GM18511 (cell line): Measurements from ENCODE around the gene CNGB1.
"Not testable (repeated sequence)": the region's sequence is repeated elsewhere in the genome, so short reads cannot be mapped to it uniquely, and the experiment has no call there.

Experiments
- ATAC-seq: cut with Tn5 transposase; IDR thresholded peaks from one replicate; pipeline ENCODE4 v1.9.1; 2021; ENCODE audit warnings: mild to moderate bottlenecking, moderate library complexity; ENCODE audit not compliant: unreplicated experiment

The CNGB1 gene

DNA sequence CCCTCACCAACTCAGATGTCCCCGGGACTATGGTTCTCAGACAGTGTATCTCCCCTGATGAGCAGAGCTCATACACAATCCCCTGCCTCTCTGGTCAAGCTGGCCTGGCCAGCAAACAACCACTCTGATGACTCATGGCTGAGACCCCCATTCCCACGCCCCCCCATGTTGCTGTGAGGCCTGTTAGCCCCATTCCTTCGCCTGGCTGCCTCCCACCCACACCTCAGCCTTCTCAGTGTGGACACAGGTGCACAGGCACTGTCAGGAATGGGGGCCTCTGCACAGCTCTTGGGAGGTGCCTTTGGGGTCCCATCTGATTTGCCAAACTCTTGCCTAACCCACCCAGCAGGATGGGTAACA is 80.2 kb downstream of the CNGB1 start:
- ATAC-seq, result no peak

DNA sequence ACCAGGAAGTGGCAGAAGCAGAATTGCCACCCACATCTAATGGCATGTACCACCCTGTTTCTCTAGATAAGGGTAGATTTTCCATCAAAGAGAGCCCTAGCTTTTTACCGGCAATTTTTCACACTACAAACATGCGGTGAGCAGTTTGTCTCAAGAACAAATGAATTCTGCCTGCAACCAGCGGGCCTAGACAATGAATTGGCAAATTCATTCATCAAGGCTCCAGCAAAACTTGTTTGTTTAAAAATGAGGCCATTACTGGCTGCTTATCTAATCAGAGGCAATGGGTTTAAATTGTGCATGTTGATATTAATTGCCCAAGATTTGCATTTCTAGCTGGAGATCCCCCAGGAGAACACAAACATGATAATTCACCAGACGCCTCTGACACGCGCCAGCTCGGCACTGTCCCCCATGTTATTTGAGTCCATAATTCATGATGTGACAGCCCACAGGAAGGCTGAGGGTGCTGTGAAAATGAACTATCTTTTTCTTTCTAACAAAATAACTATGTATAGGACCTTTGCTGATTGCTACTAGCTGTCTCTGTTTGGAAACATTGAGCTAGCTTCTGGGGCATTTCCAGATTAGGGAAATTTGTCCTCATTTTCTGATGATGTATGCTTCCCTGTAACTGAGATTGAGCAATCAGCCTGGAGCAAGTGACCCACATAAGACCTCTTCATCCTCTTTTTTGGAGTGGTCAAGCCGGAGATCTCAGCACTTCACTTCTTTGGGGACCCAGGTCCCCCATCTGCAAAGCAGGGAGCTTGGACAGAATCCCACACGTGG is 80.8 kb downstream of the CNGB1 start:
- no peak for ATAC-seq

DNA sequence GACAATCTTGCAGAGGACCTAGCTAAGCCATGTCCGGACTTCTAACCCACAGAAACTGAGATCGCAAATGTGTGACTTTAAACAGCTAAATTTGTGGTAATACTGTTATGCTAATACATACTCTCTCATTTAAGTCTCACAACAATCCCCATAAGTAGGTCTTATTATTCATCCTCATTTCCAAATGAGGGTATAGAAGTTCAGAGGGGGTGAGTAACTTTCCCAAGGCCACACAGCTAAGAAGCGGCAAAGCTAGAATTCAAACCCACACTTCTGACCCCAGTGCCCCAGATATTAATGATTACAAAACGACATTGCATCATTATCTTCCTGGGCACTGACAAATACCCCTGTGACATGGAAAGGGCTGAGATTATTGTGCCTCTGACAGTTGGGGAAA is 81.4 kb downstream of the CNGB1 start:
- no peak for ATAC-seq

DNA sequence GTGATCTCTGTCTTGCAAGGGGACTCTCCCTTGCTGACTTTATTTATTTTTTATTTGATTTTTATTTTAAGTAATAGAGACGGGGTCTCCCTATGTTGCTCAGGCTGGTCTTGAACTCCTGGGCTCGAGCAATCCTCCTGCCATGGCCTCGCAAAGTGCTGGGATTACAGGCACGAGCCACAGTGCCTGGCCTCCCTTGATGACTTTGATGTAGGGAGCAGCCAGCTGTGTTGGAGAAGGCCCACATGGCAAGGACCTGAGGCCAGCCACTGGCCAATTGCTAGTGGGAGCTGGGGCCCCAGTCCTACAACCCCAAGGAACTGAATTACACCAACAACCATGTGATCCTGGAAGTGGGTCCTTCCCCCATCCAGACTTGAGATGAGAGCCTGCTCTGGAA is 81.8 kb downstream of the CNGB1 start:
- no peak for ATAC-seq

DNA sequence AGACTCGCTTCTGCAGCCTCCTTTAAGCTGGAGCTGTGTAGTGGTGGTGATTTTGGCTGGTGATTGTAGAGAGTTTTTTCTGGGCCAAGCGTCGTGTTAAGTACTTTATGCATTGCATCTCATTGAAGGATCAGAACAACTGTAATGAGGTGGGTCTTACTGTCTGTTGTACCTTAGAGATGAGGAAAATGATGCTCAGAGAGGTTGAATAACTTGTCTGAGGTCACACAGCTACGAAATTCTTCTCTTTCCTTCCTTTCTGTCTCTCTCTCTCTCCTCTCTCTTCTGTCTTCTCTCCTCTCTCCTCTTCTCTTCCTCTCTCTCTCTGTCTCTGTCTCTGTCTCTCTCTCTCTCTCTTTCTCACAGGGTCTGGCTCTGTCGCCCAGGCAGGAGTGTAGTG is 82.8 kb downstream of the CNGB1 start:
- ATAC-seq, result no peak

DNA sequence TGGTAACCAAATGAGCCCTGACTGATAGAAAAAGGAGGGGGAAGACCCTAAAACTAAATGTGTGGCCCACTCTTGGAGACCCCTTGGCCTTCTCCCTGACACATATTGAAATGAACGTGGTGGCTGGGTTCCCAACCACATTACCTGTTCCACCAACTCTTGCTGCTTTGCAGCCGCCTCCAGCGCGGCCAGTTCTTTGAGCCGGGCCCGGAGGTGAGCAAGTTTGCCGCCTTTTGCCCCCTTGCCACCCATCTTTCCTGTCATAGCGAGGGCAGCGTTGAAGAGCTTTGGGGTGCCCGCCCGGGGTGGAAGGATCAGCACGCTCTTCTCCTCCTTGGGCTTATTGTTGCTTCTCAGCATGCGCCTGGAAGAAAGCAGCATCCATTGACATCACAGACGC is 83.2 kb downstream of the CNGB1 start:
- no peak for ATAC-seq

DNA sequence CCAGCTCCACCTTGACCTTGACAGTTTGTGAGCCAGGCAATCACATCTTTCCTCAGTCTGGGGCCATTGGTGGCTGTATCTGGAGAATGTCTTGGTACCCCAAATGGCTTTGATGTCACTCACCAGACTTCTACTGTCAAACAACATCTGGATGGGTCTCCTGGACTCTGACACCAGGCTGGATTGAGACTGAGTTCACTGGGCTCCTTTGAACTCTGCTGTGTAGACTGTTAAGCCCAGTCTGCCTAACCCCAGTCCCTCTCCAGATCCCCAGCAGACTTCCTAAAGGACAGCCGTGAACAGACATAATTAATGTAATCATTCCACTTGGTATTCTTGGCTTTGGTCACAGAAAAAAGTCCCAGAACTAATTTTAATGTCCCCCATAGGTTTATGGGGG is 84.5 kb downstream of the CNGB1 start:
- no peak for ATAC-seq

DNA sequence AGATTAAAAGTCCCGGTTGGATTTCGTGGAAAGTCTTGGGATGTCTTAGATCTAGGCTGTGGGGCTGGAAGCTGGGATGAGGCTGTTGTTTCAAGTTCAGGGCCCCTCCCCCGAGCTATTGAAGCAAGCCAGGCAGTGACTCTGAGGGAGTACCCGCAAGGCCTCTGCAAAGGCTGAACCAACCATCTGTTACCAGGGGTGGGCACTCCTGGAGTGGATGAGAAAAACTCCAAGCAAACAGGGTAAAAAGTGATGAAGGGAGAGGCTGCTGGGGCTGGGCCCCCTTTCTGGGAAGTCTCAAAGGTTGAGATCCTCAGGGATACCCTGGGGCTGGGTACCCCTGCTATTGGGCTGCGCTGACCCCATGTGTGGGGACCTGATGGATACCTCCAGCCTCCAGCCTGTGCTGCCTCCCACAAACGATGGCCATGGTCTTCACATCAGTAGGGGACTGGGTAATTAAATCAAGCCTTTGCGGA is 86.2 kb downstream of the CNGB1 start:
- no peak for ATAC-seq

DNA sequence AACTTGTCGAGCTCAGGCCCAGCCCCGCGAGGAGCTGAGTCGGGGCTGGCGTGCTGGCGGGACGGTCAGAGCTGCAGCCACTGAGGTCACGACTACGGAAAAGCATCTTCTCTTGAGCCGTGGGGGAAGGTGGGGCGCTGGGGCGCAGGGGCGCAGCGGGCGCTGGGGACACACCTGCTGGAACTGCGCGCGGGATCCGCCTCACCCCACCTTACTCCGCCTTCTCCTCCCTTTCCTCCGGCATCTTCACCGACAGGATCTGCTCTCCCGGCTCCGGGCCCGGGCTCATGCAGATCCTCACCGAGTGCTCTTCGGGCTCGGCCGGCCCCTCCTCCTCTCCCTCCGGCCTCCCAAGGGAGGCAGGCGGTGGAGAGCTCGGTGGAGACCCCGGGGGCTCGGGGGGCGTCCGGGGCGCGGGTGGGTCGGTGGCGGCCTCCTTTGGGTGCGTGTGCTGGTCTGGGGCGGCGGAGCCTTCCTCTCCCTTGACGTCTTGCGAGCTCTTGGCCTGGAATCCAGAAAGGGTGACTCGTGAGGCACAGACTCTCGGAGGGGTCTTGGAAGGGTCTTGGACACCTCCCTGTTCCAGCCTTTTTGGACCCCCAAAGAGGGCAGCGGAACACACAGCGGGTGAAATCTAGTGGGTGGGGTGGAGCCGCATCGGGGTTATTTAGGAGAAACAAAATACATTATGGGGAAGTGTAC is 86.8 kb downstream of the CNGB1 start:
- no peak for ATAC-seq

DNA sequence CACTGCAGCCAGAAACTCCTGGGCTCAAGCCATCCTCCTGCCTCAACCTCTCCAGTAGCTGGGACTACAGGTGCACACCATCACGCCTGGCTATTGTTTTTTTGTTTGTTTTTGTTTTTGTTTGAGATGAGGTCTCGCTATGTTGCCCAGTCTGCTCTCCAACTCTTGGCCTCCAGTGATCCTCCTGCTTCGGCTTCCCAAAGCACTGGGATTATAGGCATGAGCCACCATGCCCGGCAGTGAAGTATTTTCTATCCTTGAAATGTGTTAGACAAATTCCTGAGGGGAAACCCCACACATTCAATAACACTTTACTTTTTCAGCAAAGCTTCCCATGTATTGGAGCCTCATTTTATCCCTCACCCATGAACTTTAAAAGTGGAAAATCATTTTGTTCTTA is 87.4 kb downstream of the CNGB1 start:
- ATAC-seq, result no peak

DNA sequence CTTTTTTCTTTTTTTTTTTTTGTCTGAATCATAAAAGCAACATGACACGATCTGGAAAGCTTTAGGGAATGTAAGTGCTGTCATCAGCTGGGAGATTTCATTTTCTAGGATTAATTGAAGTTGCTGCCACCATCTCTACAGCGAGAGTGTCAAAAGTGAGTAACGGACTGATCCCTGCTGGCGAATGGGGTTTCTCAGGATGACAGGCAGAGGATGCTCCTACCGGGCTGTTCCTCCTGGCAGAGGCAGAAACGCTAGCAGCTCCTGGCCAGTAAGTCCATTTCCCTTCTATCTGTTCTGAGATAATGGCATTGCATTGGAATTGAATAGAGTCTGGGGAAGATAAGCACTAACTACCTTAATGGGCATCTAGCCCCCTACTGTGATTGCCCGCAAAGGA is 88.1 kb downstream of the CNGB1 start:
- ATAC-seq, result no peak

DNA sequence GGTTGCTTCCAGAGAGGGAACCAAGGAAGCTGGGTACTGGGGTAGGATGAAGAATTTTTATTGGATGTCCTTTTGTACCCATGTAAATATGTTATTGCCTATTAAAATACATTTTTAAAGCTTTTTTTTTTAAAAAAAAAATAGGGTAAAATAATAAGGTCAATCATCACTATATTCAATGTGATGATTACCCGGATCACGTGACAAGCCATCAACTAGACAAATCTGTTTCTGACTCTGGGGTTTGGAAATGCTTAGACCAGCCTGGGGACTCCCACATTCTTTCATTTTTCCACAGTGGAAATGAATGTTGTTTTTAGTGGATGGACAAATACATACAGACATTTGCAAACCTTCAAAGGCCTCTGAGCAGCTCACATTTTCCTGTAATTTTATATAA is 88.7 kb downstream of the CNGB1 start:
- ATAC-seq, result no peak

DNA sequence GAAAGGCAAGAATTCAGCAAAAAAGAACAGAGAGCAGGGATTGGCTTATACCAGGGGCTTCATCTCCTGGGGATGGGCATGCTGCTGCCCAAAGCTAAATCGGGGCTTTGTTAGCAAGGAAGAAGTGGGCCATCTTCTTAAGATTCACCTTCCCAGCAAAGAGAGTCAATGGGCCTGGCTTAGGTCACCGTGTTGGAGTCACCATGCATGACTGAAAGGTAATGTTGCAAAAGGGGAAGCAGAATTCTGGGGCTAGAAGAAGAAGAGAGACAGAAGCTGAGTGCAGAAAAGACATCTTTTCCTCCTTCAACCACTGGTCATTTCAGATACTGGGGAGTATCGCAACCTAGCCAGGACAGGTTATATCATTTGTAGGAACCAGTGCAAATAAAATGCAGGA is 92.3 kb downstream of the CNGB1 start:
- ATAC-seq, result no peak

DNA sequence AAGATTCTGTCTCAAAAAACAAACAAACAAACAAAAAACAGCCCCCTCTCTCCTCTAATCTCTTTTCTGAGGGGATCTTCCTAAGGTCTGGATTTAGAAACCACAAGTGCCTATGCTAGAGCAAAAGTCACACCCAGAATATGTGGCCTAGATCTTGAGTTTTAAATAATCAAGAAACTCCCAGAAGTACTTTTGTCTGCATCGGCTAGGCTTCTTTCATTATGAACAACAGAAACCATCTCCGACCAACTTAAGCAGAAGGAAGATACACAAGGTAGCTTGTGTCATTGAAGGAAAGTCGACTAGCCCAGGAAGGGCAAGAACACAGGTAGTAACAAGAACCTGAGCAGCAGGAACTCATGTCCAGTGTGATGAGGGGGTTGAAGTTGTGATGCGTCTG is 94.7 kb downstream of the CNGB1 start:
- ATAC-seq, result no peak

DNA sequence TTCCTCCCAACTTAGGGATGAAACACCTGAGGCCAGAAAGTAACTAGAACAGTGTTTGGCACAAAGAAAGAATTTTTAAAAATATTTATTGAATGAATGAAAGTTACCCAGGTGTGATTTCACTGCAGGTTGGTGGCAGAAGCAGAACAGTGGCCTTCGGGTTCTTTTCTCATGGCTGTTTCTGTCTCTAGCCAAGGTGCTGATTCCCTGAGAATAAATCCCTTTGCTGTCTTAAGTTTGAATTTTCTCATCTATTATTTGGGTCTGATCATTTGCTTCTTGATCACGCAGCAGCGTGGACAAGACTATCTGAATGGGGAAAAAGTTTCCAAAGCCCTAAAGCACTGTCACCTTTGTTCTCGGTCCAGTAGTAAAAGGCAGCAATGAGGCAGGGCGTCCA is 95.6 kb downstream of the CNGB1 start:
- ATAC-seq, result no peak

DNA sequence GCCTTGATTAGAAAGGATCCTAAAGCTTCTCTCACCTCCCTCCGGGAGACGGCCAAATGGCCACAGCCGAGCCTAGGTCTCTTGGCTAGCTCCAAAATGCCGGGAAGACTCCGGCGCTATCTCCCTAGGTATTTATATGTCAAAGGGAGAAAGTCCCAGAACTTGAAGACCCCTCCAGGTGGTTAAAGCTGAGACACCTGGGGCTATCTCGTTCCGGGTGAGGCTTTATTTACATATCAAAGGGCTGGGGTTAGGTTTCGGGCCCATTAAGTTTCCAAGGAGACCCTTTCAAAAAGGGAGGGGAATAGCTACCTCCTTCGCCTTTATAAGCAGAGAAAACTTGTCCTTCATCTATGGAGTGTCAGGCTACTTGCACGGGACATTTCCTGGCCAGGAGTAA is 97.7 kb downstream of the CNGB1 start:
- no peak for ATAC-seq

DNA sequence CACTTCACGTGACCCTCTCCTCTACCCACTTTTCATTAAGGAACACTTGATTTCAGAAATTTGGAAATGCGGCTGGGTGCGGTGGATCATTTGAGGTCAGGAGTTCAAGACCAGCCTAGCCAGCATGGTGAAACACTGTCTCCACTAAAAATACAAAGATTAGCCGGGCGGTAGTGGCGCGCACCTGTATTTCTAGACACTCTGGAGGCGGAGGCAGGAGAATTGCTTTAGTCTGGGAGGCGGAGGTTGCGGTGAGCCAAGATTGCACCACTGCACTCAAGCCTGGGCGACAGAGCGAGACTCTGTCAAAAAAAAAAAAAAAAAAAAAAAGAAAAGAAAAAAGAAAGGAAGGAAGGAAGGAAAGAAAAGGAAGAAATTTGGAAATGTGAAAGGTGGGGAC is 98.2 kb downstream of the CNGB1 start:
- ATAC-seq, result not testable (repeated sequence)

DNA sequence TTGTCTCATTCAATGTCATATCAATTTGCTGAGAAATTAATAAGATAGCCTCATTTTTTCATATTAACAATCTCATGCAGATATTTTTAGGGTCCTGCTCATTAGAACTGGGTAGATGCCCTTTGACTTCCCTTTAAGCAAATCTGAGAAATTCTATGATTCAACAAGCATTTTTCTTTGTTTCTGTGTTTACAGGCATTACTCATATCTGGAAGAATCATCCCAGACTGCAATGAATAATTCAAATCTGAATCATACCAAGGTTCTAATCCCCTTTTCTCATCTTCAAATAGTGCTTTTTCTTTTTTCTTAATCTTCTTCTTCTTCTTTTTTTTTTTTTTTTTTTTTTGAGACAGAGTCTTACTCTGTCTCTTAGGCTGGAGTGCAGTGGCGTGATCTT is 99.5 kb downstream of the CNGB1 start:
- no peak for ATAC-seq

DNA sequence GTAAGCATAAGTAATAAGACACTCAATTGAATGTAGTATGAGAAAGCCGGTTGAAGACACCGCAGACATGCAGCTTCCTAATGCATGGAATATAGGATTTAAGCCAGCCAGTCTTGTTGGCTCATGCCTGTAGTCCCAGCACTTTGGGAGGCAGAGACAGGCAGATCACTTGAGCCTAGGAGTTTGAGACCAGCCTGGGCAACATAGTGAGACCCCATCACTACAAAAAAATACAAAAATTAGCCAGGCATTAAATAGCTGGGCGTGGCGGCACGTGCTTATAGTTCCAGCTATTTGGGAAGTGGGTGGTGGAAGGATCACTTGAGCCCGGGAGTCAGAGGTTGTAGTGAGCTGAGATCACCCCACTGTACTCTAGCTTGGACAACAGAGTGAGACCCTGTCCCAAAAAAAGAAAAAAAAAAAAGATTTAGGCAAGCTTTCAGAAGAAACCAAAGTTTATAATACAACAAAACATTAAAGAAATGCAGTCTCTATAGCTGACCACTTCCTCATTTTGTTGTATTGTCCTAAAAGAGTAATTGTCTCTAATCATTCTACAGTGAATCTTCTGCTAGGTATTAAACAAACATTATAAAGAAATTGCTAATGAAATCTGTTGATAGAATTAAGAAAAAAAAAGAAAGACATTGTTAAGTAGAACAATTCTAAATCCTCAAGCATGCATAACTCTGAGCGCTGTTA is 100.0 kb downstream of the CNGB1 start:
- no peak for ATAC-seq

DNA sequence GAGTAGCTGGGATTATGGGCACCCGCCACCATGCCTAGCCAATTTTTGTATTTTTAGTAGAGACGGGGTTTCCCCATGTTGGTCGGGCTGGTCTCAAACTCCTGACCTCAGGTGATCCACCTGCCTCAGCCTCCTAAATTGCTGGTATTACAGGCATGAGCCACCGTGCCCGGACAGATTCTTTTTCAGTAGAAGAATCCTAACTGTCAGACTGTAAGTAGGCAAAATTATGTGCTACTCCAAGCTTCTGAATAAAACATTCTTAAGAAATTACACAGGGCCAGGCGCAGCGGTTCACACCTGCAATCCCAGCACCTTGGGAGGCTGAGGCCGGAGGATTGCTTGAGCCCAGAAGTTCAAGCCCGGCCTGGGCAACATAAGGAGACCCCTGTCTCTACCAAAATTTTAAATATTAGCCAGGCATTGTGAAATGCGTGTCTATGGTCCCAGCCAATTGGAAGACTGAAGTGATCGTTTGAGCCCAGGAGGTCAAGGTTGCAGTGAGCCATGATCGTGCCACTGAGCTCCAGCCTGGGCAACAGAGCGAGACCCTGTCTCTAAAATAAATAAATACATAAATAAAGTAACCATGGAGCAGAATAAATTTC is 101.9 kb downstream of the CNGB1 start:
- ATAC-seq, result no peak

DNA sequence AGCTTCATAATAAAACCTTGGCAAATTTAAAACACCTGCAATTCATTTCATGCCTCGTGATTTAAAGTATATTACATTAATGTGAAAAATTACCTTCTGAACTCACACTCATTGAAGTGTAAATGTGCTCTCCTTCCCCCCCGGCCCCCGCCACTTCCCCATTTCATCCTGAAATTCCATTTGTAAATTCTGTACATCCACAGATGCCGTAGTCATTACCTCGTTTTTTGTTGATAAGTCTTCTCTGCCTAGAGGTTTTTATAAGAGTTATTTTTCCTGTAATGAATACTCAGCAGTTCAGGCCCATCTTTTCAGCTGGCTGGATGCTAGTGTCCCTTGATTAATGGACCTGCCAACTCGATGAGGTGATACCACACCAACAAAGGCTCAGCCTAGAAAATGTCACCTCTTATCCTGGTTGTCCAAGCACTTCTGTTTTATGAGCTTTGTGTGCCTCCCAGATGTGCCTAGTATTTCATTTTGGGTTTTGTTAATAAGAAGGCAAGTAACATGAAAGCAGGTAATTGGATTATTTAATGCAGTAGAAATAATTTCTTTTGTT is 103.8 kb downstream of the CNGB1 start:
- ATAC-seq, result no peak
